GM13977 (cell line): Measurements from ENCODE around the gene PDSS2.
"Not testable (repeated sequence)": the region's sequence is repeated elsewhere in the genome, so short reads cannot be mapped to it uniquely, and the experiment has no call there.

Experiments
- DNase-seq: peaks from one replicate; pipeline ENCODE4 v3.0.0; 2012; ENCODE audit warnings: low spot score
- in situ Hi-C: fragments of 300-500 bp; cut with MboI; formaldehyde crosslinking; loops from one replicate; pipeline ENCODE4 v1.12.0; 2022; ENCODE audit warnings: low sequenced_read_pairs, low pct_unique_long_range_greater_than_20kb, mixed read lengths, inconsistent platforms; ENCODE audit not compliant: unreplicated experiment
- TF ChIP-seq, protein P1 (sequence below): IDR thresholded peaks from 2 replicates; pipeline ENCODE4 v1.5.1; 2012; ENCODE audit warnings: mild to moderate bottlenecking, control low read depth; ENCODE audit not compliant: insufficient read depth; ENCODE audit errors: extremely low read depth, missing control alignments

The PDSS2 gene

DNA sequence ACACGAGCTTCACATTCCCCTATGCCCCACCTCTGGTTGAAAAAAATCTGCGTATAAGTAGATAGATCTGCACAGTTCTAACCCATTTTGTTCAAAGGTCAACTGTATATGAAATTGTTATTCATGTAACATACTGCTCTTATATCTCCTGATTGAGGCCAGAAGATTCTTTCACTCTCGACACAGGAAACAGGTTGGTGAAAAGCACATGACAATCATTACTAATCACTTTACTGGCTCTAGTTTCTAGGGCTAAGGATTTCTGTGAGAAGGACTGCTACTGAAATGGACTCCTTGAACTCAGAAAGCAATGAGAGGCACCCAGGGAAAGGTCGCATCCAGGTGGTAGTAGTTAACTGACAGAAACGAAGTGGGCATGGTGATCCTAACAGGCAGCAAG, 21.7 kb downstream of the PDSS2 start:
- DNase-seq, result no peak
- in situ Hi-C loops, result no loop called here
- TF ChIP-seq, protein P1, sequence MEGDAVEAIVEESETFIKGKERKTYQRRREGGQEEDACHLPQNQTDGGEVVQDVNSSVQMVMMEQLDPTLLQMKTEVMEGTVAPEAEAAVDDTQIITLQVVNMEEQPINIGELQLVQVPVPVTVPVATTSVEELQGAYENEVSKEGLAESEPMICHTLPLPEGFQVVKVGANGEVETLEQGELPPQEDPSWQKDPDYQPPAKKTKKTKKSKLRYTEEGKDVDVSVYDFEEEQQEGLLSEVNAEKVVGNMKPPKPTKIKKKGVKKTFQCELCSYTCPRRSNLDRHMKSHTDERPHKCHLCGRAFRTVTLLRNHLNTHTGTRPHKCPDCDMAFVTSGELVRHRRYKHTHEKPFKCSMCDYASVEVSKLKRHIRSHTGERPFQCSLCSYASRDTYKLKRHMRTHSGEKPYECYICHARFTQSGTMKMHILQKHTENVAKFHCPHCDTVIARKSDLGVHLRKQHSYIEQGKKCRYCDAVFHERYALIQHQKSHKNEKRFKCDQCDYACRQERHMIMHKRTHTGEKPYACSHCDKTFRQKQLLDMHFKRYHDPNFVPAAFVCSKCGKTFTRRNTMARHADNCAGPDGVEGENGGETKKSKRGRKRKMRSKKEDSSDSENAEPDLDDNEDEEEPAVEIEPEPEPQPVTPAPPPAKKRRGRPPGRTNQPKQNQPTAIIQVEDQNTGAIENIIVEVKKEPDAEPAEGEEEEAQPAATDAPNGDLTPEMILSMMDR, result no peak

DNA sequence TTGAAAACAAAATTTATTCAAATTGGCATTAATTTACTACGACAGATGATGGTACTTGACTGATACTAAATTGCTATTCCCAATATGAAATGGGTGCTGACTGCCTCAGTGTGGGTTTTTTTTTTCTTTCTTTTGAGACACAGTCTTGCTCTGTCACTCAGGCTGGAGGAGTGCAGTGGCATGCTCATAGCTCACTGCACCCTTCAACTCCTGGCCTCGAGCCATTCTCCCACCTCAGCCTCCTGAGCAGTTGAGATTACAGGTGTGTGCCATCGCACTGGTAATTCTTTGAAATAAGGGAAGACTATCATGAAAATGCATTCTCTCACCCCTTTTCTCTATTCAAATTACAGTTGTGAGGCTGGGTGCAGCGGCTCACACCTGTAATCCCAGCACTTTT, 22.5 kb downstream of the PDSS2 start:
- in situ Hi-C loops, result no loop called here
- TF ChIP-seq, protein P1, result no peak
- DNase-seq, result no peak

DNA sequence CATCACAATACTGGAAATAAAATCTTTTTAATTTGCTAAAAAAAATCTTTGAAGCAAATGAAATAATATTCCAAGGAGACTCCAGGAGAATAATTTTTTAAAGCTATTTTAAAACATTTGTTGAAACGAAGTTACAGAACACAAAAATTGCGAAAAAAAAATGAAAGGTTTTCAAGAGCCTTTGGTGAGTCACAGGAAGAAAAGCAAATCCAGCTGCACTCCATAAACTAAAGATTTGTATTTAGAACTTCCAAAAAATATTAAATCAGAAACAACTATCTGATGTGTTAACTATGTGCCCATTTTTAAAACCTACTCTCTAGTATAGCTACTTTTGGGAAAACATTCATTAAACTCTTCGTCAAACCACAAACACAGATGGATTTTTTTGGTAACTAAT, 23.6 kb downstream of the PDSS2 start:
- TF ChIP-seq, protein P1, result no peak
- in situ Hi-C loops, result no loop called here
- DNase-seq, result no peak

DNA sequence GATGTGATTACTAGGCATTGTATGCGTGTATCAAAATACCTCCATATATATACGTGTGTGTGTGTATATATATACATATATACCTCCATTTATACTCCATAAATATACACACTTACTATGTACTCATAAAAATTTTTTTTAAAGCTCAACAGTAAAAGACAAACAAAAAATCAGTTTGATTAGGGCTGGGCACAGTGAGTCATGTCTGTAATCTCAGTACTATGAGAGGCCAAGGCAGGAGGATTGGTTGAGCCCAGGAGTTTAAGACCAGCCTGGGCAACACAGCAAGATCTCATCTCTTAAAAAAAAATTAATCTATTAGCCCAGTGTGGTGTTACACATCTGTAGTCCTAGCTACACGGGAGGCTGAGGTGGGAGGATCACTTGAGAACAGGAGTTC, 24.6 kb downstream of the PDSS2 start:
- DNase-seq, result no peak
- in situ Hi-C loops, result no loop called here
- TF ChIP-seq, protein P1, result no peak

DNA sequence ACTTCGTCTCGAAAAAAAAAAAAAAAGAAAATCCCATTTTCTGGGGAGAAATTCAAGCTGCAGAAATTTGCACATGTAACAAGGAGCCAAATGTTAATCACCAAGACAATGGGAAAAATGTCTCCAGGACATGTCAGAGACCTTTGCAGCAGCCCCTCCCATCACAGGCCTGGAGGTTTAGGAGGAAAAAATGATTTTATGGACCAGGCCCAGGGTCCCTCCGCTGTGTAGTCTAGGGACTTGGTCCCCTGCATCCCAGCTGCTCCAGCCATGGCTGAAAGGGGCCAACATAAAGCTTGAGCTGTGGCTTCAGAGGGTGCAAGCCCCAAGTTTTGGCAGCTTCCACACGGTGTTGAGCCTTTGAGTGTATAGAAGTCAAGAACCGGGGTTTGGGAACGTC, 33.4 kb downstream of the PDSS2 start:
- in situ Hi-C loops, DNase-seq: not testable (repeated sequence)

DNA sequence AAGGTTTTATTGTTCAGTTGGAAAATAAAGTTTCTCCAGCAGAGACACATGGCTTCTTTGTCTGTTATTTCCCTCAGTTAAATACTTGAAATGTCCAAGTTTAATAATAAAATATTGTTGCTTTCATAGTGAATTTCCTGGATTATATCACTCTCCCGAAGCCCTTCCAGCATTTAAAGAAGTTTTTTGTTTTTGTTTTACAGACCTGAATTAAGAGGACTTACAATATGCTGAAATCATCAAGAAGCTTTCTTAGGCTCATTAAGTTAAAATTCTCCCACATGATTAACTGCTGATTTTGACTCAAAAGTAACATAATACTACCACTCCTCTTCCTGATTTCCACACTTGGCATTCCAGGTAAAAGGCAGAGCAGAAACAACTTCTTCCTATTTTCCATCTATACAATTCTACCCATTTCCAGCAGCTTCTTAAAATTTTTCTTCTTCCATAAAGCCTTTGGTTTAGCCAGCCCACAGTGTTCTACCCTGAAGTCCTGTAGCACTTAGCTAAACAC, 35.8 kb downstream of the PDSS2 start:
- TF ChIP-seq, protein P1, result no peak
- no peak for DNase-seq
- in situ Hi-C loops, result no loop called here

DNA sequence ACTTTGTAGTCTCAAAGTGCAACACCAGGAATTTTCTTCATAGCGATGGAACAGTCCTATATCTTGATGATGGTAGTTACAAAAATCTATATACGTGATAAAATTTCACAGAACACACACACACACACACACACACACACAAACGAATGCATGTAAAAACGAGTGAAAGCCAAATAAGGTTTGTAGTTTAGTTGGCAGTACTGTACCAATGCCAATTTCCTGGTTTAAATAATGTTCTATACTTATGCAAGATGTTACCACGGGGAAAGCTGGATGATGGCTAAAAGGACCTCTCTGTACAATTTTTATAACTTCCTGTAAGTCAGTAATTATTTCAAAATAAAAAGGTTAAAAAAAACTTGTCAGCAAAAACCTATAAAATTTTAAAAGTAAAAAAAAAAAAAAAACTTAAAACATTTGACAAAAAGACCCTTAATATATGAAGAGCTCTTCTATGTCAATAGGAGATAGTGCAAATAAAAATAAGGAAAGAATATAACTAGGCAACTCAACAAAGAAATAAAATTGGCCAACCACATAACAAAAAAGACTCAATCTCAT, 37.6 kb downstream of the PDSS2 start:
- in situ Hi-C loops, result no loop called here
- TF ChIP-seq, protein P1, result no peak
- DNase-seq, result no peak
